HG02571 (cell line): ENCODE results near the gene SOD2.
"Not testable (repeated sequence)": the region's sequence is repeated elsewhere in the genome, so short reads cannot be mapped to it uniquely, and the experiment has no call there.

Source experiments
- ATAC-seq: cut with Tn5 transposase; IDR thresholded peaks from one replicate; pipeline ENCODE4 v1.9.1; 2021; ENCODE audit warnings: mild to moderate bottlenecking, moderate library complexity; ENCODE audit not compliant: unreplicated experiment

SOD2 gene

DNA sequence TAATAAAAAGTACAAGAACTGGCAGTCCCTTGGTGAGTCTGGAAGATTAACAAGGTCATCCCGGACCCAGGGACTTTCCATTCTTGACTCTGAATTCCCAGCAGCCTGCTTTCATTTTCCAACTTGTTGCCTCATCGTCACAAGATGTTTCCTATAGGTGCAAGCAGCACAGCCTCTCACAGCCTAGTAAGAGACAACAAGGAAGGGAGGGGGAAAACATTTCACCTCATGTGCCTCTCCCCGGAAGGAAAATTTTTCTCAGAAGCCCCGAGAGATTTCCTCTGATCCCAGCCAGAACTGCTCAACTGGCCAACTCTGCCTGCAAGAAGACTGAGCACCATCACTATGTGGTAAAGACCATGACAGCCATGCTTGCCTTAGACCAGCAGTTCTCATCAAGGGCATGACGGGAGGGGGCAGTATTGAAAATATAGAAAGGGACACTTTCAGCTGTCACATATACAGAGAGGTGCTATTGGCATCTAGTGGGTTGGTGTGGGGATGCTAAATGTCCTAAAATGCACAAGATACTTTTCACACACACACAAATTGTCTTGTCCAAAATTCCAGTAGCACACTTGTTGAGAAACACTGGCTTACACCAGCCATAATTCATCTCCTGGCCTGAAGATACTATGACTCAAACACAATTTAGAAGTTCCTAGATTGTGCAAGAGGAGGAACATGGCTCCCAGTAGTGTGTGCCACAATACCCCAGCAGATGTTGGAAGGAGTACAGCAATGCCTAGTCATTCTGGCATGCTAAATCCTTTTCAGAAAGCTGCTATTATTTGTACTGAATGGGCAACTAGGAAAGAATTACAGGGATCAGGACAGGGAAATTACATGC, 23.4 kb upstream of the SOD2 start:
- ATAC-seq, result no peak

DNA sequence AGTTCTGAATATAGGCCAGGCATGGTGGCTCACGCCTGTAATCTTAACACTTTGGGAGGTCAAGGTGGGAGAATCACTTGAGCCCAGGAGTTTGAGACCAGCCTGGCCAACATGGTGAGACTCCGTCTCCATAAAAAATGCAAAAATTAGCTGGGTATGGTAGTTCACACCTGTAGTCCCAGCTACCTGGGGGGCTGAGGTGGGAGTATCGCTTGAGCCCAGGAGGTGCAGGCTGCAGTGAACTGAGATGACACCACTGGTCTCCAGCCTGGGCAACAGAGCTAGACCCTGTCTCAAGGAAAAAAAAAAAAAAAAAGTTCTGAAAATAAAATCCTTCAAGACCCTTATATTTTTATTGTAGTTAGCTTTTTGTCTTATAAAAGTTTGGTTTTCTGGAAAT, 22.6 kb upstream of the SOD2 start:
- no peak for ATAC-seq

DNA sequence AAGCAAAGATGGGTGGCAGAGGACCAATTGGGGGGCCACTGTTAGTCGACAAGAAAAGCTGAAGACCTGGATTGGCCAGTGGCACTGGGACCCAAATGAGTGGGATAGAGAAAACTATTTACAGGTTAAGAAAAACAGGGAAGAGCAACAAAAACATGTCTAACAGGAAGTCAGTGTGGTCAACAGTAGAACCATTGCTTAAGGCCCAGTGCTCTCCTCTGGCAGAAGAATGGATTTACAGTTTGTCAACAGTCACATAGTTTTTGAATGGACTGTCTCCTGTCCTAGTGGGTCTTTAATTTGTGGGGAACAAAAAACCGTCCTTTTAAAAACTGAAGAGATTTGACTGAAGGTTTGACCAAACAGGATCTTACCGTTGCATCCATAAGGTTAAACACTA, 22.1 kb upstream of the SOD2 start:
- ATAC-seq, result no peak

DNA sequence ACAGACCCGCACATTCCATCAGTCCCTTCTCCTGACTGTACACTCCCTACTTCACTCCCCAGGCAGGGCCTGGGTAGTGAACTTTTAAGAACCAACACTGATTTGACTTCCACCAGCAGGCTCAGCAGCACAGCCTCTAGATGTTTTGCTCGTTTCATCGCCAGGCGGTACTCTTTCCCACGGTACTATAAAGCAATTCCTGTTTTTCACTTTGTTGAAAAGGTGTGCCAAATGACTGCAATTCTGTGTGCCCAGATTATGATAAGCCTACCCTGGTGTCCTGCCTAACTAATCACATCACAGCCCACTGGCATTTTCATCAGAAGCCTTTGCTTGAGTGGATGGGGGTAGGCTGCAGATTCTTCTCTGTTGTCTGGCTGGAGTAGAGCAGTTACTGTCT, 21.4 kb upstream of the SOD2 start:
- no peak for ATAC-seq

- no peak for ATAC-seq
These were observed 20.9 kb upstream of the SOD2 start for GRCh38 chr6:159713984-159714383.

- not testable (repeated sequence) for ATAC-seq
These were observed 19.3 kb upstream of the SOD2 start for GRCh38 chr6:159712389-159712788.

DNA sequence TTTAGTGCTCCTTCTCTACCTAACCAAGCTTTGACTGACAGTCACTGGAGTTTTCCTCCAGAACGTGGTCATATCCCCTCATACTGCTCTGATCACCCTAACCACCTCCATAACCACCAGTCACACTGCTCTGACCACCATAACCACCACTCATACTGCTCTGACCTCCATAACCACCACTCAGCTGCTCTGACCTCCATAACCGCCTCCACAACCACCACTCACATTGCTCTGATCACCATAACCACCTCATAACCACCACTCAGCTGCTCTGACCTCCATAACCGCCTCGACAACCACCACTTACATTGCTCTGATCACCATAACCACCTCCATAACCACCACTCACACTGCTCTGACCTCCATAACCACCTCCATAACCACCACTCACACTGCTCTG, 17.6 kb upstream of the SOD2 start:
- not testable (repeated sequence) for ATAC-seq

GRCh38 chr6:159701413-159701999, 8.5 kb upstream of the SOD2 start:
- no peak for ATAC-seq

GRCh38 chr6:159700970-159701369, 7.9 kb upstream of the SOD2 start:
- no peak for ATAC-seq

DNA sequence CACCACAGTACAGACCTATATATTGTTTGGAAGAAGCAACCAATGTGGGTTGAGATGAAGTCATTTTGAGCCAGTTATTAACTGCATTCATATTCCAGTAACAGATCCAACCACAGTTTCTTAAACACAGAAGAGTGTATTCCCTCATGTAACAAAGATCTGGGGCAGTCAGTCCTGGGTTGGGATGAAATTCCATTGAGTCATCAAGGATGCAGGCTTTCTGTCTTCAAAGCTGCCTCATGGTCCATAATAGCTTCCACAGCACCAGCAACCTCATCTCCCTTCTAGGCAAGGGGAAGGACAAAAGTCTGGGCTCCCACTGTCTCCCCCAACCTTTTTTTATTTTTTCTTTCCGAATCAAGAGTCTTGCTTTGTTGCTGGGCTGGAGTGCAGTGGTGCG, 2.9 kb upstream of the SOD2 start:
- no peak for ATAC-seq

DNA sequence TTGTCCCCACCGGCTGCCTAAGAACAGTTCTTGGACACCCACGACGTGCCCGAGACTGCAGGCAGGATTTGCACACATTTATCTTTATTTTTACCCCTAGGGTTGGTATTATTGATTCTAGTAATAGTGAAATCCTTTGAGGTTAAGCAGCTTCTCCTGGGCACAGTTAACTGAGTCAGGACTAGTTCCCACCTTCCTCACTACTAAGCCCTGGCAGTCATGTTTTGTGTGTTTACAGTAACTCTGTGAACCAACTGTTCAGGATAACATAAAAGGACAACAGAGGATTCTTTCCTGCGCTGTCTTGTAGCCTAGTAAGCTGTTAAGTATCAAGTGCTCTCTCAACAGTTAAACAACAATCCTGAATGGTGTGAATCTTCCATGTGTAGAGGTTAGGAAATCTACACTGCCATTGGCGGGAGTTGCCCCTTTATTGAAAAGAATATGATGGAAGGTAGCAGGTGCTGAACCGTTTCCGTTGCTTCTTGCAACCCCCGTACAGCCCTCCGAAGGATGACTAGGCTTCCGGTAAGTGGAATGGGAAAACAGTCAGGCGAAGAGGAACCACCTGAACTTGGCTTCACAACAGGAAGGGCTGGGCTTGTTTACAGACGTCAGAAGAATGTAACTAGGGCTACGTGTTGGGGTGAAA, 979 bp upstream of the SOD2 start:
- peak; percentile 4 for ATAC-seq

DNA sequence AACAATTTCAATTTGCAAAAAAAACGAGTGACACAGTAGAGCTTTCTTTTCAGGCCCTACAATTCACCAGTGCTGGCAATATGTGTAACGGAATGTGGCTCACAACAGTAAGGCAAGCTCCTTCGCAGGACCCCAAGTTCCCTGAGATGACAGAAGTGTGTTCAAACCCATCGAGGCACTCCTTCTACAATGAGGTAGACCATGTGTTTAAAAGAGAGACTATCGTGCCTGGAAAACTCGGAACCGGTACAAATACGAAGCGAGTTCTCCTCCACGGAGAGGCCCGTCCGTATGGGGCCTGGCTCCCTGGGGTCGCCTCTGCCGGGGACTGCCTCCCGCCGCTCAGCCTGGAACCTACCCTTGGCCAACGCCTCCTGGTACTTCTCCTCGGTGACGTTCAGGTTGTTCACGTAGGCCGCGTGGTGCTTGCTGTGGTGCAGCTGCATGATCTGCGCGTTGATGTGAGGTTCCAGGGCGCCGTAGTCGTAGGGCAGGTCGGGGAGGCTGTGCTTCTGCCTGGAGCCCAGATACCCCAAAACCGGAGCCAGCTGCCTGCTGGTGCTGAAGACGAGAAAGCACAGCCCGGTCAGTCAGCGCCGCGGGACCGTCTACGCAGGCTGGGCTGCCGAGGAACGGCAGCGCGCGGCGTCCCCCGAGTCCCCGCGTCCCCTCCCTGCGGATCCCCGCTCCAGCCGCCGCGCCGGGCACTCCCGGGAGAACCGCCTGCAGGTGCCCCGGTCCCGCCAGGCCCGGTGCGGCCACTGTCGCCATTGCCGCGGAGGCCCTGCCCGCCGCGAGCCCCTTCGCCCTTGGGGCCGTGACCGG, 526 bp downstream of the SOD2 start:
- ATAC-seq, result peak; percentile 35

GRCh38 chr6:159691963-159692287, 1.1 kb downstream of the SOD2 start:
- ATAC-seq, result no peak

DNA sequence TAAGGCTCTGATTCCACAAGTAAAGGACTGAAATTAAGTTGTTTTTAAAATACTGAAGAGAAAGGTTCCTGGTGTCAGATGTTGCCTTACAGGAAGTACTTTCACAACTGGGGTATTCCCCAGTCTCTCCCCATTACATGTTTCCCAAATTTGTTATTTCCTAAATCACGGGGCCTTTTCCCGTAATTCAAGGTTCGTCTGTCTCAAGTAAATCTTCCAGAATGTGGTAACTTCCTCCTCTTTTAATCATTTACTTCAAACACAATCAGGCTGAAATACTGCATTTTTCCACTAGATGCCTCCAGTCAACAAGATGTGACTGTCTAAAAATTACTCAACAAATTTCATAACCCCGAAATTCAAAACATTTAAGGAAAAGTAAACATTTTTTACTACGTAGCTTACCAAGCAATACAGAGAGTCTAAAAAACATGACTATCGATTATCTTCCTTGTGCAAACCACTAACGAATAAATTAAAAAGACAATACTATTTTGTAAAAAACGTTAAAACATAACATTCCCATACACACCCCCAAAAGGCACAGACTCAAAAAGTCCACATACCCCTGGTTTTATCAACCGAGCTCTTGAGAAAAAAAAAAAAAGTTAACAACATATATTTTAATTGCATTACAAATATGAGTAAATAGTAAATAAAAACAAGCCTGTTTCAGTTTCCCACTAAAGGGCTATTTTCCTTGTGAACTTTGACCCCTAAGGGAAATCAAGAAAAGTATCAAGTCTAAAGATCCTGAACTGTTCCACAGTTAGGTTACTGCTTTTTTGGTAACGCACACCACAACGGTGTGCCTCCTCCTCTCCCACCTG, 1.7 kb downstream of the SOD2 start:
- ATAC-seq, result no peak

- ATAC-seq, result not testable (repeated sequence)
These were observed 2.9 kb downstream of the SOD2 start for GRCh38 chr6:159690135-159690534.

DNA sequence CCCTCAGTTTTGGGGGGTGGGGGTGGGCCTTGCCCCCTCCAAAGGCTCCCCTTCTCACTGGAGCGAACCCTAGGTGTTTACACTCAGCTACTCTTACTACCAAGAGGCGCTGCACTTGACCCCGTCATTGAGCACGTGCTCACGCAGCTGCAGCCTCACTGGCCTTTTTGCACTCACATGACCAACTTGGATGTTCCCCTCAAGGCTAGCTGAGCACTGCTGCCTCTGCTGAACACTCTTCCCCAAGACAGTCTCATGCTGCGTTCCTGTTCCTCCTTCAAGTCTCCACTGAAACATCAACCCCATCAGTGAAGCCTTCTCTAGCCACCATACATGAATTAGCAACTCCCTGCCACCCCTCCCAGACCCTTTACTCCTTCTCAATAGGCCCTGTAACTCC, 4.0 kb downstream of the SOD2 start:
- no peak for ATAC-seq

DNA sequence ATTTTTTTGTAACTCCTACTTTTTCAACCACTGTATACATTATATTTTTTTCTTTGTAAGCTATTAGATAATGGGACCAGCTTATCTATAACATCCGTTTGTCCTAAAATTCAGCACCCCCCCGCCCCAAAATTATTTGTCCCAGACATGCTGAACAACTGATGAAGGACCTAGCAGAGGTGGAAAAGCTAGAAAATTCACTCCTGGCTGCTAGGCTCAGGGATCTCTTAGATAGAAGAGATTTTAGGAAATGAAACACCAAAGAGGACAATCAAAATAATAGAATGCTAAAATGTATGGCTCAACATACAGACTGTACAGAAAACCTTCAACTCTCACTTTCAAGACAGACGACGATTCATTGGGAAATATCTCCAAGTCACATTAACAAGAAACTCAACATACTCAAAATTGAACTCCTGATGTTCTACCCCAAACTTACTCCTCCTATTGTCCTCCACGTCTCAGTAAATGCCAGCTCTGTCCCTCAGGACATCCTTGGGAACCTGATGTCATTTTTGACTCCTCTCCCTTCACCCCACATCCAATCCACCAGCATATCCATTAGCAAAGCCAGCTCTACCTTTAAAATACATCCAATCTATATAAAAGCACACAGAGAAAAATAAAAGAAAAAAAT, 4.7 kb downstream of the SOD2 start:
- no peak for ATAC-seq

DNA sequence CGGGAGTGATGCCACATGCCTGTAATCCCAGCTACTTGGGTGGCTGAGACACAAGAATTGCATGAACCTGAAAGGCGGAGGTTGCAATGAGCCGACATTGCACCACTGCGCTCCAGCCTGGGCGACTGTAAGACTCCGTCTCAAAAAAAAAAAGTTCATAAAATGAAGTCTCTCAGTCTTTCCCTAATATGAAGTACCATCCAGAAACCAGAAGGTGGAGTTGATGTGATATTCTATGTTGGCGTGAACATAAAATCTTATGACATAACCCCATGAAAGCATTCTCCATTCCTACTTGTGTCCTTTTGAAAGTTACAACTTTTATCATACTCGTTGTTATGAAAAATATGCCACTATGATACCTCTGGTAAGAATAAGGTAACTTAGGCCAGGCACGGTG, 5.7 kb downstream of the SOD2 start:
- no peak for ATAC-seq

GRCh38 chr6:159686703-159687102, 6.3 kb downstream of the SOD2 start:
- ATAC-seq, result no peak

GRCh38 chr6:159686040-159686439, 7.0 kb downstream of the SOD2 start:
- ATAC-seq, result no peak
